T-helper 1 cell treated with Interleukin-12 subunit alpha and Interleukin-12 subunit beta and Interleukin-4 antibody, amounts not matched to agents 30 μg/mL and 1 μg/mL, for 36 hours (primary cell): Measurements from ENCODE around the gene PAGE2B.
"Not testable (repeated sequence)": the region's sequence is repeated elsewhere in the genome, so short reads cannot be mapped to it uniquely, and the experiment has no call there.

Experiments
- H3K27ac Mint-ChIP-seq: one replicate; pipeline ENCODE4 v1.8.0; 2021; ENCODE audit warnings: mild to moderate bottlenecking, mixed read lengths
- H3K27me3 Mint-ChIP-seq: one replicate; pipeline ENCODE4 v1.8.0; 2021; ENCODE audit warnings: low read depth, mixed read lengths
- H3K36me3 Mint-ChIP-seq: one replicate; pipeline ENCODE4 v1.8.0; 2021; ENCODE audit warnings: low read depth, mixed read lengths
- H3K4me1 Mint-ChIP-seq: one replicate; pipeline ENCODE4 v1.8.0; 2021; ENCODE audit warnings: low read depth, mixed read lengths
- H3K4me3 Mint-ChIP-seq: one replicate; pipeline ENCODE4 v1.8.0; 2021; ENCODE audit warnings: mild to moderate bottlenecking, moderate library complexity, mixed read lengths
- H3K9me3 Mint-ChIP-seq: one replicate; pipeline ENCODE4 v1.8.0; 2021; ENCODE audit warnings: mixed read lengths

PAGE2B gene

DNA sequence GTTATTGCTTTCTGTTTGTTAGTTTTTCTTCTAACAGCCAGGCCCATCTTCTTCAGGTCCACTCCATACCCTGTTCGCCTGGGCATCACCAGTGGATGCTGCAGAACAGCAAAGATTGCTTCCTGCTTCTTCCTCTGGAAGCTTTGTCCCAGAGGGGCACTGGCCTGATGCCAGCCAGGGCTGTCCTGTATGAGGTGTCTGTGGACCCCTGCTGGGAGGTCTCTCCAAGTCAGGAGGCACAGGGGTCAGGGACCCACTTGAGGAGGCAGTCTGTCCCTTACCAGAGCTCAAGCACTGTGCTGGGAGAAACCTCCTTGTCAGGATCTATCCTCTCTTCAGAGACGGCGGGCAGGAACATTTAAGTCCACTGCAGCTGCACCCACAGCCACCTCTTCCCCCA, 2.5 kb upstream of the PAGE2B start:
- no peak overlapping the region for H3K4me3 Mint-ChIP-seq
- no peaks in the 10 kb centered on the region for H3K36me3 Mint-ChIP-seq
- H3K27ac Mint-ChIP-seq = no peak overlapping the region
- no peaks in the 10 kb centered on the region for H3K4me1 Mint-ChIP-seq
- peaks cover 3% of the 10 kb centered on the region for H3K27me3 Mint-ChIP-seq
- H3K9me3 Mint-ChIP-seq = no peaks in the 10 kb centered on the region

DNA sequence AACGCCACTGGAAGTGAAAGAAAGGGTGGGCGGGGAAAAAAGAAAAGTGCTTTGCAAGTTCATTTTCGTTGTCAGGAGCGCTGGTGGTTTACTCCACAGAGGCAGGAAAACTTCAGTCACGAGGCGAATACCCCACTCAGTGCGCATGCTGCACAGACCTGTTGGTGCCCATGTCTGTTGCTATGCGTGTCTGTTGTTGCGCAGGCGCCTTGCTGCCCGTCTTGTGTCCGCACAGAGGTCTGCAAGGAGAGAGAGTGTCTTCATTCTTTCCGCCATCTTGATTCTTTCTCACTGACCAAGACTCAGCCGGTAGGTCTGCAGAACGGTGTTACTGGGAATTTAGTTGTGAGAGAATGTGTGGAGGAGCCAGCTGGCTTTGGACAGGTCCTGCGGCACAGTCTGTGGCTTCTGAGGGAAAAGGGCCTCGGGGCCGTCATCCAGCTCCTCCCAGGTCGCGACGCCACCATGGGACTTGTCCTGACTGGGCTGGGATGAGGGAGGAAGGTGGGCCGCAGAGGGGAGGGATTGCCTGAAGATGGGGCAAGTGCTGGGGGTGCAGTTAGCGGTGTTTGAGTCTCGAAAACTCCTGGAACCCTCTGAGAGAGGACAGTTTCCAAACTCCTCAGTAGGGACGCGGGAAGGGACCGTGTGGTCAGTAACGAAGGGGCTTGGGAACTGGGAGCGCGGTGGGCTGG, 14.1 kb downstream of the PAGE2B start, which contains the start of gene PAGE2:
Gene PAGE2 (plus strand): TSS at position 224 of the 695 bp plus-strand sequence. CDS start 1,003 bp downstream, outside the sequence.
- H3K9me3 Mint-ChIP-seq = no peaks in the 10 kb centered on the region
- H3K4me3 Mint-ChIP-seq = no peak within 1 kb of the TSS
- no peak within 1 kb of the TSS for H3K27ac Mint-ChIP-seq
- no peaks in the 10 kb centered on the region for H3K4me1 Mint-ChIP-seq
- H3K27me3 Mint-ChIP-seq = no peaks in the 10 kb centered on the region
- H3K36me3 Mint-ChIP-seq = no peaks in the 10 kb centered on the region

- Mint-ChIP-seq H3K4me1 (peaks cover 4% of the 10 kb centered on the region), H3K9me3 (no peaks in the 10 kb centered on the region), H3K36me3 (no peaks in the 10 kb centered on the region), H3K27ac (no peak overlapping the region), H3K27me3 (no peaks in the 10 kb centered on the region), H3K4me3 (no peak overlapping the region)
These were observed 23.9 kb downstream of the PAGE2B start for GRCh38 chrX:55098691-55099090.

DNA sequence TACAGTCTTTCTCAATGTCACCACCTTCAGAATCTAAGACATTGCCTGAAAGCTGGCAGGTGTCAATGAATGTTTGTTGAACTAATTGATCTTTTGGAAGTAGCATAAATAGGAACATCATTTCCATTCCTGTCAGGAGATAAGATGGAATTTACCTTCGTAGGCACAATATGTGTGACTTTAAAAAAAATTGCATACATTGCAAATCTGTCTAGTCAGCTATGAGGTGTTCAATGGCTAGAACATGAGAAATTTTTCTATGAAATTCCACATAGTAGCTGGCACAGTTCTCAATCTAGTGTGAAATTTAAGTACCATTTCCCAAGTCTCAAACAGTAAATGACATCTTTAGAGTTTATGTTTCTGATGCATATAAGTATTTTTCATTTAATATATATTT, 24.3 kb downstream of the PAGE2B start:
- no peaks in the 10 kb centered on the region for H3K9me3 Mint-ChIP-seq
- no peak overlapping the region for H3K27ac Mint-ChIP-seq
- no peaks in the 10 kb centered on the region for H3K27me3 Mint-ChIP-seq
- no peak overlapping the region for H3K4me3 Mint-ChIP-seq
- peaks cover 4% of the 10 kb centered on the region for H3K4me1 Mint-ChIP-seq
- no peaks in the 10 kb centered on the region for H3K36me3 Mint-ChIP-seq

DNA sequence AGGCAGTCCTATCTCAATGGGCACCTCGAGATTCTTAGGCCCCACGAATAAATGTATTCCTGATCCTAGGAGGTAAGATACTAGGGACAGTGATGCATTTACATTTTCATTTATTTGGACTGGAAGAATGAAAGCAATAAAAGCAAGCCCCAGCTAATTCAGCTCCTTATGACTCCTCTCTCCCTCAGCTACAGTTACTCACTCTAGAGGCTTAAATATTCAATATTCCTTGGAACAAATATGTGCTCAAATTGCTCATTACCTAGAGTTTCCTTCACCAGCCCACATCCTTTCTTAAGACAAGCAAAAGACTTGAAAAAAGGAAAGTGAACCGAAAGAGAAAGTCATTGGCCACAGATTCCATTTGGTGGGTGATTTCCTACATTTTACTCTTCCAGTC, 27.9 kb downstream of the PAGE2B start:
- H3K27me3 Mint-ChIP-seq = no peaks in the 10 kb centered on the region

GRCh38 chrX:55107262-55107661, 32.4 kb downstream of the PAGE2B start:
- Mint-ChIP-seq H3K4me3 (no peak overlapping the region), H3K36me3 (no peaks in the 10 kb centered on the region), H3K9me3 (no peaks in the 10 kb centered on the region), H3K27ac (no peak overlapping the region), H3K4me1 (peaks cover 4% of the 10 kb centered on the region), H3K27me3 (no peaks in the 10 kb centered on the region)

More for the DNA sequence above, 27.9 kb downstream of the PAGE2B start:
- Mint-ChIP-seq H3K27ac (no peak overlapping the region), H3K9me3 (no peaks in the 10 kb centered on the region), H3K4me1 (peaks cover 4% of the 10 kb centered on the region), H3K4me3 (no peak overlapping the region), H3K36me3 (no peaks in the 10 kb centered on the region)

GRCh38 chrX:55107911-55108310, 33.1 kb downstream of the PAGE2B start:
- peaks cover 2% of the 10 kb centered on the region for H3K4me1 Mint-ChIP-seq

GRCh38 chrX:55109306-55109705, 34.5 kb downstream of the PAGE2B start:
- H3K4me3 Mint-ChIP-seq = no peak overlapping the region
- H3K27ac Mint-ChIP-seq = no peak overlapping the region
- H3K9me3 Mint-ChIP-seq = no peaks in the 10 kb centered on the region
- no peaks in the 10 kb centered on the region for H3K36me3 Mint-ChIP-seq
- H3K27me3 Mint-ChIP-seq = no peaks in the 10 kb centered on the region
- H3K4me1 Mint-ChIP-seq = no peaks in the 10 kb centered on the region

More at GRCh38 chrX:55107911-55108310, 33.1 kb downstream of the PAGE2B start:
- no peak overlapping the region for H3K4me3 Mint-ChIP-seq
- H3K36me3 Mint-ChIP-seq = no peaks in the 10 kb centered on the region
- H3K27ac Mint-ChIP-seq = no peak overlapping the region
- no peaks in the 10 kb centered on the region for H3K9me3 Mint-ChIP-seq
- H3K27me3 Mint-ChIP-seq = no peaks in the 10 kb centered on the region

DNA sequence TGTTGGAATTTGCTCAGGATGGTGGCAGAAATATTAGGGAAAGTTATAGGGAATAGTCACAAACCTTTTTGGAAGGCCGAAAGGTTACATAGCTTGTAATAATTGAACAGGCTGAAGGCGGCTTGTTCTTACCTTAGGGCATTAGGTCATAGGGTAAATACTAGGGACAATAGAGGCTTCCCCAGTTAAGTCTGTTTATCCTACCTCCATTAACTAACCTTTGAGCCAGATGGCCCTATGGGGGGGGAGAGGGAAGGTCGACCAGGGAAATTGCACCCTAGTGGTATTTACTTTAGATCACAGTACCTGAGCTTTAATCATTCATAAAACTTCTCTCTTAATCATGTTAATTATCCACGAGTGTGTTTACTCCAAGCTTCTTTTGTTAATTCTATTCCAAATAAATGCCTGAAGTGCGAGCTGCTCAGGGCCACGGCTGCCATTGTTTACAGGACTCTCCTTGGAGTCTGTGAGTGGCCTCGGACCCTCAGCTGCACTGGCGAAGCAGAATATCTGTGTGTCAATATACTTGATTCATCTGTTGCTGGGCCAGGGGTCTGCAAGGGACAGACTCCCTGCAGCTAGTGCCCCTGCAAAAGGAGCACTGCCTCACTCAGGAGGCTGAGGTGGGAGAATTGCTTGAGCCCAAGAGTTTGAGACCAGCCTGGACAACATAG, 36.9 kb downstream of the PAGE2B start:
- Mint-ChIP-seq H3K27ac (no peak overlapping the region), H3K4me1 (no peaks in the 10 kb centered on the region), H3K27me3 (no peaks in the 10 kb centered on the region), H3K9me3 (no peaks in the 10 kb centered on the region), H3K4me3 (no peak overlapping the region), H3K36me3 (no peaks in the 10 kb centered on the region)

- H3K27ac Mint-ChIP-seq, H3K9me3 Mint-ChIP-seq, H3K27me3 Mint-ChIP-seq, H3K36me3 Mint-ChIP-seq, H3K4me3 Mint-ChIP-seq: not testable (repeated sequence)
- peaks cover 17% of the 10 kb centered on the region for H3K4me1 Mint-ChIP-seq
These were observed 41.8 kb downstream of the PAGE2B start for GRCh38 chrX:55116589-55116988.

- Mint-ChIP-seq H3K27ac (no peak overlapping the region), H3K36me3 (no peaks in the 10 kb centered on the region), H3K4me1 (peaks cover 17% of the 10 kb centered on the region), H3K4me3 (no peak overlapping the region), H3K9me3 (no peaks in the 10 kb centered on the region), H3K27me3 (no peaks in the 10 kb centered on the region)
These were observed 43.7 kb downstream of the PAGE2B start for GRCh38 chrX:55118574-55118973.

GRCh38 chrX:55119271-55119670, 44.4 kb downstream of the PAGE2B start:
- Mint-ChIP-seq H3K27me3 (no peaks in the 10 kb centered on the region), H3K4me3 (no peak overlapping the region), H3K9me3 (no peaks in the 10 kb centered on the region), H3K36me3 (no peaks in the 10 kb centered on the region), H3K4me1 (peaks cover 17% of the 10 kb centered on the region), H3K27ac (no peak overlapping the region)

- H3K36me3 Mint-ChIP-seq = no peaks in the 10 kb centered on the region
- no peak overlapping the region for H3K4me3 Mint-ChIP-seq
- no peak overlapping the region for H3K27ac Mint-ChIP-seq
- peaks cover 17% of the 10 kb centered on the region for H3K4me1 Mint-ChIP-seq
- H3K27me3 Mint-ChIP-seq = no peaks in the 10 kb centered on the region
- H3K9me3 Mint-ChIP-seq = no peaks in the 10 kb centered on the region
These were observed 44.9 kb downstream of the PAGE2B start for GRCh38 chrX:55119712-55120111.

DNA sequence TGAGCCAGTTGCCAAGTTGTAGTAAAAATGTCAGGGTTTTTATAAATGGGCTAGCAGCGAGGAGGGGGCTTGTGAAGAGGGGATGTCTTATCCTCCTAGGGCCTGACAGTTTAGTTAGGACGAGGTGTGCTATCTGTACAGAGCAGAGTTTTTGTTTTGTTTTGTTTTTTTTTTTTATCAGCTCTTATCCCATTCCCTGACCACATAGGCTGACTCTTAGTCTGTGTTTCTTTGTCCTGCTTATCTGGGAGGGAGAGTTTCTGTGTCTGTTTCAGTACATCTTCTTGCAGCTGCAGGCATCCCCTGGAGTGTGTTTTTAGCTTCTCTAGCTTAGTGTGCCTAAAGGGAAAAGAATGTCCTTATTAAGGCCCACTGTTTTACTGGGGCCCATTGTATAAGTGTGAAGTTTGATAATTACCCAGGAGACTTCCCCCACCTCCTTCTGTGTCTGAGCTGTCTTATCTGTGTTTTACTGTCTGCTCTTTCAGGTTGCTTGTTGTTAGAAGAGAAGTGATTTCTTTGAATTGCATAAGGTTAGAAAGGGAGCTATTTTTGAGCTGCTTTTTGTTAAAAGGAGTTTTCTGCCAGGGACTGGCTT, 46.0 kb downstream of the PAGE2B start:
- H3K4me1 Mint-ChIP-seq = peaks cover 17% of the 10 kb centered on the region
- no peak overlapping the region for H3K4me3 Mint-ChIP-seq
- H3K36me3 Mint-ChIP-seq = no peaks in the 10 kb centered on the region
- no peaks in the 10 kb centered on the region for H3K9me3 Mint-ChIP-seq
- H3K27me3 Mint-ChIP-seq = no peaks in the 10 kb centered on the region
- no peak overlapping the region for H3K27ac Mint-ChIP-seq

DNA sequence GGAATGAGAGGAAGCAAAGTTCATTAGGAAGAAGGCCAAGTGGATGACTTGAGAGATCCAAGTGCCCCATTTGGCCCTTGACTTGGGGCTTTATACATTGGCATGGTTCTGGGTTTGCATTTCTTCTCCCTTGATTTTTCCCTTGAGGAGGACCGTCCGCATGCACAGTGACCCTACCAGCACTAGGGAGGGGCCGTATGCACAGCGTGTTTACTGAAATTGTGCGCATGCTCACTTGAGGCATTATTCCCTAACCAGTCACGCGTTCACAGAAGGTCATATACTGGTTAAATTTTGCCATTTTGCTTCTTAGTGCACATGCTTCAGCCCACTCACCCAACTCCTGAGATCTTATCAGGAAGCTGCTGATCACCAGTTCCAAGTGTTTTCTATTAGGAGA, 49.1 kb downstream of the PAGE2B start:
- Mint-ChIP-seq H3K36me3 (no peaks in the 10 kb centered on the region), H3K27ac (no peak overlapping the region)

More for the DNA sequence above, 49.1 kb downstream of the PAGE2B start:
- Mint-ChIP-seq H3K27me3 (no peaks in the 10 kb centered on the region), H3K4me3 (no peak overlapping the region), H3K9me3 (no peaks in the 10 kb centered on the region), H3K4me1 (peaks cover 11% of the 10 kb centered on the region)
